ENCODE results near the gene MGAT4A.

Gene MGAT4A

GRCh38 chr2:98569197-98569793, 161.6 kb downstream of the MGAT4A start:
- peak; percentile 24 for DNase-seq
